ENCODE data around the gene COL23A1. TPM values are rescaled to one million over a fixed set of nuclear protein-coding genes. Genes with fewer than 3 reads are reported as not detected.

The COL23A1 gene
- total RNA-seq, 4 donors from 2014 or later, result 0.83 to 1.8 (median 1.5) TPM

DNA sequence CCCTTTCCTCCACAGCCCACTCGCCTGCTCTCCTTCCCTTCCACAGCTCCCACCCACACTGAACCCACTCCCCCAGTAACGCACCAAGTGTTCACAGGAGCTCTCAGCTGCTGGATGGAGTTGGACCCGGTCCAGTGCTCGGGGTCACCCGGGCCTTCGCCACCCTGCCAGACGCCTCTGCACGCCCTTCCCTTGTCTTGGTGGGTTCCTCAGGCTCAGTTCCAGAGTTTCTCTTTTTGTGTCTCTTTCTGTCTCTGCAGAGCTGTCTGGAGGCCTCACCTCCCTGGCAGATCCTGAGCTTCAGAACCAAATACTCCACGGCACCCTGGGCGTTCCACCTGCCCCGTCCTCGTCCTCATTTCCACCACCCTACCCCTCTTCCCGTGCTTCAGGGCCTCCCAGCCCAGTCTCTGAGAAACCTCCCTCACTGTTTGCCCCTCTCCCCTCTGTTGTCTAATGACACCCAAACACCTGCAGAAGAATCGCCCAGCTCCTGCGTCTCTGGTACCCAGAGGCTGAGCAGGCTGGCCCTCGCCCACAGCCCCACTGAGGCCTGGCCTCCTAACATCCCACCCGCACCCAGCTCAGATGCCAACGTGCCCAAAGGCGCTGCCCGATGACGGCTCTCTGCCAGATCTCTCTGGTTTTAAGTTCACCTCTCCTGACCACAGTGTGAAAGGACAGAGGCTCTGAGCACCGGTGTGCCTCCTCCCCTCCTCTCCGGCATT is 74.3 kb downstream of the COL23A1 start:
- DNase-seq (ENCODE audit: extremely low spot score), result no peak
- Histone ChIP-seq H3K36me3 (no peaks in the 10 kb centered on the region), H3K4me1 (no peaks in the 10 kb centered on the region), H3K27ac (replicated peaks in 1 of 4) (no peak overlapping the region), H3K27me3 (no peaks in the 10 kb centered on the region), H3K9me3 (peaks cover 0 to 17% (median 5%) of the 10 kb centered on the region in 4 donors), H3K4me3 (no peak overlapping the region)
- intact Hi-C loops (cut with DNase I), result no loop called here
- WGBS, result 91% methylated on average over 23 of the region's 23 CpGs
- no peak for TF ChIP-seq EP300 (IDR thresholded peaks at IDR 0.05)
- no peak for TF ChIP-seq POLR2A (IDR thresholded peaks at IDR 0.05; ENCODE audit: low read depth)
- TF ChIP-seq, protein P1, sequence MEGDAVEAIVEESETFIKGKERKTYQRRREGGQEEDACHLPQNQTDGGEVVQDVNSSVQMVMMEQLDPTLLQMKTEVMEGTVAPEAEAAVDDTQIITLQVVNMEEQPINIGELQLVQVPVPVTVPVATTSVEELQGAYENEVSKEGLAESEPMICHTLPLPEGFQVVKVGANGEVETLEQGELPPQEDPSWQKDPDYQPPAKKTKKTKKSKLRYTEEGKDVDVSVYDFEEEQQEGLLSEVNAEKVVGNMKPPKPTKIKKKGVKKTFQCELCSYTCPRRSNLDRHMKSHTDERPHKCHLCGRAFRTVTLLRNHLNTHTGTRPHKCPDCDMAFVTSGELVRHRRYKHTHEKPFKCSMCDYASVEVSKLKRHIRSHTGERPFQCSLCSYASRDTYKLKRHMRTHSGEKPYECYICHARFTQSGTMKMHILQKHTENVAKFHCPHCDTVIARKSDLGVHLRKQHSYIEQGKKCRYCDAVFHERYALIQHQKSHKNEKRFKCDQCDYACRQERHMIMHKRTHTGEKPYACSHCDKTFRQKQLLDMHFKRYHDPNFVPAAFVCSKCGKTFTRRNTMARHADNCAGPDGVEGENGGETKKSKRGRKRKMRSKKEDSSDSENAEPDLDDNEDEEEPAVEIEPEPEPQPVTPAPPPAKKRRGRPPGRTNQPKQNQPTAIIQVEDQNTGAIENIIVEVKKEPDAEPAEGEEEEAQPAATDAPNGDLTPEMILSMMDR (IDR thresholded peaks at IDR 0.05), result no peak
- no peak for TF ChIP-seq POLR2AphosphoS5 (IDR thresholded peaks at IDR 0.05)

DNA sequence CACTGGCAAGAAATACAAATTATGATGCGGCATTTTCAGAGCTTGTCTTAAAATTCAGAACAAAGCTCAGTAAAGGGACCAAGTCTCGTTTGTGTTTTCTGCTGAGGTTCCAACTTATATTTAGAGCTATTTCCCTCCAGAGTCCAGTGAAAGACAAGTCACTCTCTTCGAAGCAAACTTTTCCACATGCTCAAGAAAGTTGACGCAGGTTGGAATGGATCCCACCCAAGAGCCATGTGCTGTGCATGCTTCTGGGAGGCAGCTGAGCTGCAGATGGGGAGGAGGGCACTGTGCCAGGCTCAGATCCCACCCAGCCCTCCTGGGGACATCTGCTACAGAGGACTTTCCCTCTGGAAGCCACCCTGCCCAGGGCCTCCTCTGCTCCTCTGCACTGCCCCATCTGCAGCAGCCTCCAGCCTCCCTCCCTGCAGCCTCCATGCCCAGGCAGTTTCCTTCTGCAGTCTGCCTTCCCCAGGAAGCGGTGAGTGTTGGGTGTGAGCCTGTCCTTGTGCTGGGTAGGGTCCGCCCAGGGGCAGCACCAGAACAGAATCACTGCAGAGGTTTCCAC is 75.3 kb downstream of the COL23A1 start:
- TF ChIP-seq EP300 (IDR thresholded peaks at IDR 0.05) (no peak), POLR2A (IDR thresholded peaks at IDR 0.05; ENCODE audit: low read depth) (no peak), POLR2AphosphoS5 (IDR thresholded peaks at IDR 0.05) (no peak)
- TF ChIP-seq, protein P1 (IDR thresholded peaks at IDR 0.05), result no peak
- H3K4me1 ChIP-seq, result no peaks in the 10 kb centered on the region
- no peaks in the 10 kb centered on the region for H3K27me3 ChIP-seq
- H3K4me3 ChIP-seq, result no peak overlapping the region
- peaks cover 0 to 17% (median 5%) of the 10 kb centered on the region in 4 donors for H3K9me3 ChIP-seq
- intact Hi-C loops (cut with DNase I), result no loop called here
- H3K27ac ChIP-seq (replicated peaks in 1 of 4), result no peak overlapping the region
- no peaks in the 10 kb centered on the region for H3K36me3 ChIP-seq
- no peak for DNase-seq (ENCODE audit: extremely low spot score)
- WGBS, result 83% methylated on average over 6 of the region's 6 CpGs

DNA sequence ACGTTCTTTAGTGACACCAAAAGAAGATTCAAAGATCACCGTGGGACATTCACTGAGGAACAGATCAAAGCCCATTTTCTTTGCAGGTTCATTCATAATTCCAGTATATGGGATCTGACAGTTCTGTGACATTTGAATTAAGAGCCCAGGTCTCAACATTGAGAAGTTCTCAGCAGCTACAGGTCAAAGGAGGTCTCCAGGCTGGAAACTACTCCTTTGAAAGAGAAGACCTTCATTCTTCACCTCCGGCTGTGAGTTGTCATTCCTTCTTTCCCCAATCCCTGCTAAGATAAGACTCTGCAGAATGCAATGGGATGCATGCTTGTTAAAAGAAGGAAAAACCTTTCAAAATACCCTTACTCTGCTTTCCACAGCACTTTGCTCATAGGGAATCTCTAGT is 79.0 kb downstream of the COL23A1 start:
- DNase-seq (ENCODE audit: extremely low spot score), result no peak
- peaks cover 0 to 23% (median 5%) of the 10 kb centered on the region in 4 donors for H3K9me3 ChIP-seq
- no peaks in the 10 kb centered on the region for H3K27me3 ChIP-seq
- TF ChIP-seq, protein P1 (IDR thresholded peaks at IDR 0.05), result no peak
- TF ChIP-seq POLR2AphosphoS5 (IDR thresholded peaks at IDR 0.05) (no peak), EP300 (IDR thresholded peaks at IDR 0.05) (no peak), POLR2A (IDR thresholded peaks at IDR 0.05; ENCODE audit: low read depth) (no peak)
- intact Hi-C loops (cut with DNase I), result no loop called here
- whole genome bisulfite sequencing, result 77% methylated on average over 3 of the region's 3 CpGs
- no peak overlapping the region for H3K27ac ChIP-seq (replicated peaks in 1 of 4)
- no peaks in the 10 kb centered on the region for H3K36me3 ChIP-seq
- peaks cover 0 to 12% (median 4%) of the 10 kb centered on the region in 4 donors for H3K4me1 ChIP-seq
- H3K4me3 ChIP-seq, result no peak overlapping the region

DNA sequence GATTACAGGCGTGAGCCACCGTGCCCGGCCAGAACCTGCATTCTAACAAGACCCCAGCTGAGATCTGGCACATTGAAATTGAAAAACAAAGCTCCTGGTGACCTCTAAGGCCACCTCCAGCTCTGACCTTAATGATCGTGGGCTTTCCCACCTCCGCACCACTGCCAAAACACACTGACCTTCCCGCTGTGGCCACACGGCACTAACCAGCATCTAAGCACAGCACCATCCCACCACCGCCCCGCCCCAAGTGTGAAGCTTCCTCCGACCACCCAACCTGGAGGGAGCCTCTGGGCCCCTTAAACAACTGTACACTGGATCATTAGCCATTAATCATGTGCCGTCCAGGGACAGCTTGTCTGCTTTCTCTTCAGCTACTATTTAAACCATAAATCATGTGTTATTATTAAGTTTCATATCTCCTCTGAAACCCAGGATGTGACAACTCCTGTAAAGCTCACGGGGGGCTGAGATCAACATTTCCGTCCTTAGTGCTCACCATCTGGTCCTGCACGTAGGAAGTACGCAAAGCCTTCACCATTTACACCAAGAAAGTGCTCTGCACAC is 80.6 kb downstream of the COL23A1 start:
- Histone ChIP-seq H3K27me3 (no peaks in the 10 kb centered on the region), H3K36me3 (no peaks in the 10 kb centered on the region), H3K4me3 (no peak overlapping the region), H3K9me3 (peaks cover 0 to 23% (median 5%) of the 10 kb centered on the region in 4 donors), H3K4me1 (peaks cover 0 to 12% (median 4%) of the 10 kb centered on the region in 4 donors), H3K27ac (replicated peaks in 1 of 4) (no peak overlapping the region)
- TF ChIP-seq POLR2AphosphoS5 (IDR thresholded peaks at IDR 0.05) (no peak), EP300 (IDR thresholded peaks at IDR 0.05) (no peak), POLR2A (IDR thresholded peaks at IDR 0.05; ENCODE audit: low read depth) (no peak)
- TF ChIP-seq, protein P1 (IDR thresholded peaks at IDR 0.05), result no peak
- intact Hi-C loops (cut with DNase I), result no loop called here
- 71% methylated on average over 15 of the region's 15 CpGs for WGBS
- no peak for DNase-seq (ENCODE audit: extremely low spot score)
